Stimulated activated CD8-positive, alpha-beta memory T cell treated with anti-CD3 and anti-CD28 coated beads, Interleukin-15, amount 100 ng/mL, for 4 hours (primary cell): ENCODE data around the gene PRKCH.

Source experiments
- DNase-seq, 2 donors: peaks; one replicate each; pipeline ENCODE4 v3.0.0-alpha.2; 2020; ENCODE audit warnings: low read depth in 2 of 2

The PRKCH gene

DNA sequence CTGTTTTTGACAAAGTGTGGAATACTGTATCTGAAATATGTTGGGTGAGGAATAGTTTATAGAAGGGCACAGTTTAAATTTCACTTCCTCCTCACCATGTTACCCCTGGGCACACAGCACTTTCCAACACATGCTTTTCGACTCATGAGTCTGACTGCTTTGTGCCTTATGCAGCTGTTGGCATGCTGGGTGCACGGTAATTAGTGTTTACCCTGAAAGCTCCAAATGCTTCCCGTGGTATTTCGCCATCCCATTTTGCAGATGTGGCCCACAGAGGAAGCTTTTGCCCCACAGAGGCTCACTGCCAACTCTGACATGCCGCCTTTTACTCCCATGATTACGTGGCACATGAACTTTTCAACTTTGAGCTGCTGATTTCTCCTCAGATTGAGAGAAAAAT is 168.6 kb downstream of the PRKCH start:
- DNase-seq = no peak

DNA sequence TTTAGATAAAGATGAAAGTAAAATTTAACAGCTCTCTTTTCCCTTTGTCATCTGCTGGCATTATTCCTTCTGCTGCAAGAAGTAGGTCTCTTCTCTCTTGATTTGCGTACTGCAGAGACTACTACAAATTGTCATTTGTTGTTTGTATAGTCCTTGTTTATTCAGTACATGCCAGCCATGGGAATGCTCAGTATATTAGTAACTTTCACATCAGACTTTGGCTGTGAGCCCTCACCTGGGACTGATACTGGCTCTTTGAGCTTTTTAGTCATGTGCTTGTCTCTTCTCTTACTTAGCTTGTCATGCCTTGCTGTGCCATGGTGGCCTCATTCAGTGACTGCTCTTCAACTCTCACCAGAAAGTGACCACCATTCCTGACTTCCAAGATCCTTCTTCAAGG is 169.8 kb downstream of the PRKCH start:
- DNase-seq = no peak

DNA sequence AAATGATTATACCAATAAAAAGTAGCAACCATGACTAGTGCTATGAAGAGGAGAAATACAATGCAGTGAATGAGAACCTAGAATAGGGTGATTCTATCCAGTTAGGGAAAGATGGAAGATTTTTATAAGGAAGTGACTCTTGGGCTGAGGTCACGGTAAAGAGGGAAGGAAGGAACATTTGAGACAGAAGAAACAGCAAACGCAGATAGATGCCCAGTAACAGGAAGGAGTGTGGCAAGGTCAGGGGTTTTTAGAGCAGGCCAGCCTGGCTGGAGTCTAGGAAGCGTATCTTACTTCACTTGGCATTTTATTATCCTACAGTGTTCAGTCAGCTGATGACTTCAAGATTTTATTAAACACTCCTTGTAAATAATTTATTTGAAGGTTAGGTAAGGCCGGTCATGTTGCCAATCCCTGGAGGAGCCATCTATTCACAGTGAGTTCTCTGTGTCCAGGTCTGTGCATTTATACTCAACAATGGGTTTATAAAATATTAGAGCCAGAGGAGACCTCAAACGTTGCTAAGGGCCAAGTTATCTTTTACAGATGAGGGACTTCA is 170.6 kb downstream of the PRKCH start:
- DNase-seq = no peak

DNA sequence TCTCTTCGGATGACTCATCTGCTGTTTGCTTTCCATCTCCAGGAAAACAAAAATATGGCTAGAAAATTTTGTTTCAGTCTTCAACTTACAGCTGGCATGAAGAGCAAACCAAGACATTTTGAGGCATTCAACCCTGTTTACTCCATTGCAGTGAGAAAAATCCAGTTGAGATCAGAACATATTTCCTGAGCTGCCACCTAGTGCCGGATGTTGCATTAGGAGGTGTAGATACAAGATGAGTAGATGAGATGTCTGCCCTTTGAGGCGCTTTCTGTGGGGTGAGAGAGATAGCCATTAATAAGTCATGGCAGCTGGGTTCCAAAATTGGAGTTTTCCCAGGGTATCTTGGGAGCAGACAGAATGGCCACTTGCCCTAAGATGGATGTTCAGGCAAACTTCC is 171.1 kb downstream of the PRKCH start:
- no peak for DNase-seq

DNA sequence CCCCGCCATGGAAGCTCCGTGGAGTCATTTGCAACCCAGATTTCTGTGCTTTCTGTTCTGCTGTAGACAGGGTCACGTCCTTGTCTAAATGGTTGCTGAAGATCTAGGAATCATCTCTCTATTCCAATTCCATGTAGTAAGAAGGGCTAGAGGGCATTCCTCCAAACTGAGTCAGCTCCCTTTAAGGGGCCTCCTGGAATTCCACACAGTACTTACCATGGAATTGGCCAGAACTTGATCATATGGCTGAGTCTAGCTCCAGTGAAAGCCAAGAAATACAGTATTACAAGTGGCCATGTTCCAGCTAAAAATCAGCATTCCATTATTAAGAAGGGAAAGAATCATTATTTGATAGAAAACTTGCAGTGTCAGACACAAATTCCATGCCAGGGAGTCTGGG is 171.9 kb downstream of the PRKCH start:
- no peak for DNase-seq

DNA sequence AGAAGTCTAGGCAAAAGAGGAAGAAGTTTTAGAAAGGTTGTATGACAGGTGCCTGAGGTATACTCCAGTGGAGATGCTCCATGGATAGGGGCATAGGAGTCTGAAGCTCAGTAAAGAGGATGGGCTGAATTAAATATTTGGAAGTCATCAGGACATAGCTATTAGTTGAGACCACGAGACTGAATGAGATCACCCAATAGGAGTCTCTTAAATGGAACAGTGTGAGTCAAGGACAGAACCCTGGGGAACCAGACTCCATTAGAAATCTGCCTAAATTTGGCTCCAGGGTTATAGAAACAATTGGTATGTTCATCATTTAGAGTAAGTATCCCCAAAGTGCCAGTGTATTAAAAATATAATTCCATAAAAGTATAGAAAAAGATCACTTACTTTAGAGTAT is 172.6 kb downstream of the PRKCH start:
- DNase-seq = no peak

DNA sequence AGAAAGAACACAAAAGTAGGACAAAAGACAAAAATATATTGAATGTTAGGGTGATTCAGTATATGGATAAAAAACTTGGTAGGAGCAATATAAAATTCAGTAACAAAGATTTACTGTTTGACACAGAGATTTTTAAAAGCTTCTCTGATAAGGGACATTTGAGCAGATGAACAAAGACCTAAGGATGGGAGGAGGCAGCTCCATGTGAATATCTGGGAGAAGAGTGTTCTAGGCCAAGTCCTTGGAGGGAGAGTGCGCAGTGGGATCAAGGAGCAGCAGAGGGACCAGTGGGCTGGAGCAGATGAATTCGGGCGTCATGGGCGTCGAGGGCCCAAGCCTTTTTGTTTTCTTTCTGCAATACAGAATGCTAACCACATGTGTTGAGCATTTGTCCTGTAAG is 174.4 kb downstream of the PRKCH start:
- no peak for DNase-seq

DNA sequence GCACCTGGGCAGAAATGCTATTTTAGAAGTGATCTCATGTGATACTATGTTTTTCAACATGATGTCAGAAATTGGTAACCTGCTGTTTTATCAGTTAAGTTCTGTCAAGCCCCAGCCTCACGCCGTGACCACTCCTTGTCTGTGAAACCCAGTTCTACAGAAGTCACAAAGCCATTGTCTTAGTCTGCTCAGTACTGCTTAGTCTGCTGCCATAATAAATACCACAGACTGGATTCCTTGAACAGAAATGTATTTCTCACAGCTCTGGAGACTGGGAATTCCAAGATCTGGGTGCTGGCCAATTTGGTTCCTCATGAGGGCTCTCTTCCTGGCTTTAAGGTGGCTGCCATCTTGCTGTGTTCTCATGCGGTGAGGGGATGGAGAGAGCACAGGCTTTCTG is 176.9 kb downstream of the PRKCH start:
- DNase-seq = no peak

DNA sequence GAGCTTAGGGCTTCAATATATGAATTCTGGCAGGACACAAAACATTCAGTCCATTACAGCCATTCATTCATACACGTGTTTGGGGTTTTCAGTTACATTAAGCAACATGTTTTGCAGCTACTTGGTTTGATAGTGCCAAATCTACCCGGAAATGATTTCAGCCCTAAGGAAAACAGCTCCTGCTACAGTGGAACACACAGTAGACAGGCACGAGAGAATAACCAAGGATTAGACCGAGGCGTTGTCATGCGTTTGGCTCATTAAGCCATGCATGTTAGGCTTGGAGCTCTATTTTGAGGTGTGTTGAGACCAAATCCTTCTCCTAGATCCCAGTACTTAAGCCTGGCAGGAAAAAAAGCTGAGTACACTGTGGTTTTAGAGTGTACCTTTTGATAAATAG is 177.4 kb downstream of the PRKCH start:
- no peak for DNase-seq

DNA sequence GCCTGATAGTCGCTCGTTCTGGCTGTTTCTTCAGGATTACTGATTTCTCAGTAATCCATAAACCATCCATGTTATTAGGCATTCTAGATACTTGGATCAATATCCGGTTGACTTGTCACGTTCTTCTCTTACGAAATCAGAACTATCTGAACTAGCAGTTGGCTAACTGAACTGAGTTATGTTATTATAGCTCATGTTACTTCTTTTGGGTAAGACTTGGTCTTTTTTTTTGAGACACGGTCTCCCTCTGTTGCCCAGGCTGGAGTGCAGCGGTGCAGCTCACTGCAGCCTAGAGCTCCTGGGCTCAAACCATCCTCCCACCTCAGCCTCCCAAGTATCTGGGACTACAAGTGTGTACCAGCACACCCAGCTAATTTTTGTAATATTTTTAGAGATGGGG is 178.6 kb downstream of the PRKCH start:
- DNase-seq = no peak

DNA sequence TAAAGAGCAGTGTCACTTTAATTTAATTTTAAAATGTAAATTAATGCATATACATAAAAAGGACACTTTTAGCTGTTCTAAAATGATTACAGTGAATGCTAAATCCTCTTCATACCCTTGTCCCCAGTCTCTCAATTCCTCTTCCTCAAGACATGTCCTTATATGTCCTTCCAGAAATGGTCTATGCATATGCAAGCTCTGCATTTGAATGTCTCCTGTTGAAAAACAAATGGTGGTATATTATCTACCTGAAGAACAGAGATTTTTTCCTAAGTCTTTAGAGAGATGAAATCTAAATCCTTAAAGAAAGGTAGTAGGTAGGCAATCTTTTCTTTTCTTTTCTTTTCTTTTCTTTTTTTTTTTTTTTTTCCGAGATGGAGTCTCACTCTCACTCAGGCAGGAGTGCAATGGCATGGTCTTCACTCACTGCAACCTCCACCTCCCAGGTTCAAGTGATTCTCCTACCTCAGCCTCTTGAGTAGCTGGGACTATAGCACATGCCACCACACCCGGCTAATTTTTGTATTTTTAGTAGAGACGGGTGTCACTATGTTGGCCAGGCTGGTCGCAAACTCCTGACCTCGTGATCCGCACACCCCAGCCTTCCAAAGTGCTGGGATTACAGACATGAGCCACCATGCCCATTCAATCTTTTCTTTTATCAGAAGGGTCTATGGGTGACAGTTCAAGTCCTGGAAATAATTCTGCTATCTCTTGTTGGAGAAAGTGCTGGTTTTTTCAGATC is 180.5 kb downstream of the PRKCH start:
- DNase-seq = no peak

DNA sequence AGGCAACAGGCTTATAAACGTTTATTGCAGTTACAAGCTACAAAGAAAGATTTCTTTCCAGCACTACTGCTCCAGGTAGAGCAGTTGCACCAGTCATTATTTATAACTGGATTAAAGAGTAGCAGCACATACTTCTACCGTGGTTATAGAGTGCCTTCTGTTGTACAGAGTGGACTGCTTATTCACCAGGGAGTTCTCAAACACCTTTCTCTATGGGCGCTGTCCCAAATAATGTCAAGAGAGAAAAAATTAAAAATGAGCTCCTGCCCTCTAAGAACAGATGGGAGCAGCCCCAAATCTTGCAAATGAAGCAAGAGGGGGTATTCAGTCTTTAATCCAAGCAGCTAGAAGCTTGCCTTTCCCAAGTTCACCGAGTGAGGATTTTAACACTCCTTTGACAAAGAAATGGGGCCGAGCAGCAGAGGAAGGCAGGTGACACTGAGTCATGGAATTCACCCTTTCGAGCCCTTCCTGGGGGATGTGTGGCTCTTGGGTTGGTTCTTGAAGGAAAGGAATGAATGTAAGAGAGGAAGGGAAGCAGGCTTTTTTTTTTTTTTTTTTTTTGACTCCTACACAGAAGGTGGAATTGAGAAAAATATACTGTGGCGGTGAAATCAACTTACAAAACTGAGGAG is 181.2 kb downstream of the PRKCH start:
- DNase-seq = no peak

DNA sequence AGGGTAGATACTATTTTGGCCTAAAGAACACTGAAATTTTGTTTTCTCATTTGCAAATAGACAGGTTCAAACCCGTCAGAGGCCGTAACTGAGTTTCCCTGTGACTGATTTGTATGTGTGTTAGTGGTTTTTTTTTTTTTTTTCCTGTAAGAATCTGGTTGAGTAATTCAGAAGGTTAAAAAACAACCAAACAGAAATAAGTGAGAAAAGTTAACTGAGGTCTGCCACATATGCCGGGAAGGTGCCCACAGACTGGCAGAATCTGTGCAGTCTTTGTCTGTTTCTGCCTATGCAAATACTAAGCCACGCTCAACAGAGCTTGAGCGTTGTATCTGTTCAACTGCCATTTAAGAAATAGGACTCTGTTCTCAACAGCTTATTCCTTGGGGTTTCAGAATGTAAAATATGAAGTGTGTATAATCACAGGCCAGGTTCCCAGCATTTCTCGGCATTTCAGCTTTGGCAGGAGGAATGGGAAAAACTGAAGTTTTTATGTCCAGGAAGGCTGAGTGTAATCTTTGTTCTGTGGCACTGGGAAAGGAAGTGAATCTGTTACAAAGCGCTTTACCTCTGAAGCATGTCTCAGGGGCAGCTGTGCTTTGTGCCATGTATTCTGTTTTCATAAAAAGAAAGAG is 181.9 kb downstream of the PRKCH start:
- peak; percentile 22 to 37 for DNase-seq

DNA sequence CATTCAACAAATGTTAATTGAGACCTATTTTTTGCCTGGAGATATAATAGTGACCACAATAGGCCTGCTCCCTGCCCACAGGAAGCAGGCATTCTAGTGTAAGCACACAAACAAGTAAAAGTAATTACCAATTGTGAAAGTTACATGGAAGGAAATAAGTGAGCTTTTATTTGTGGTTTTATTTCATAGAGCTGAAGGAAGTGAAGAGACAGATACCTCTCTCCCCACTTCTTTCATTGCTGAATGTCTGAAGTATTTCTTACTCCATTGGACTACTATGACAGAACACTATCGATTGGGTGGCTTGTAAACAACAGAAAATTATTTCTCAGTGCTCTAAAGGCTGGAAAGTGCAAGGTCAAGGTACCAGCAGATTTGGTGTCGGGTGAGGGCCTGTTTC is 183.5 kb downstream of the PRKCH start:
- no peak for DNase-seq

DNA sequence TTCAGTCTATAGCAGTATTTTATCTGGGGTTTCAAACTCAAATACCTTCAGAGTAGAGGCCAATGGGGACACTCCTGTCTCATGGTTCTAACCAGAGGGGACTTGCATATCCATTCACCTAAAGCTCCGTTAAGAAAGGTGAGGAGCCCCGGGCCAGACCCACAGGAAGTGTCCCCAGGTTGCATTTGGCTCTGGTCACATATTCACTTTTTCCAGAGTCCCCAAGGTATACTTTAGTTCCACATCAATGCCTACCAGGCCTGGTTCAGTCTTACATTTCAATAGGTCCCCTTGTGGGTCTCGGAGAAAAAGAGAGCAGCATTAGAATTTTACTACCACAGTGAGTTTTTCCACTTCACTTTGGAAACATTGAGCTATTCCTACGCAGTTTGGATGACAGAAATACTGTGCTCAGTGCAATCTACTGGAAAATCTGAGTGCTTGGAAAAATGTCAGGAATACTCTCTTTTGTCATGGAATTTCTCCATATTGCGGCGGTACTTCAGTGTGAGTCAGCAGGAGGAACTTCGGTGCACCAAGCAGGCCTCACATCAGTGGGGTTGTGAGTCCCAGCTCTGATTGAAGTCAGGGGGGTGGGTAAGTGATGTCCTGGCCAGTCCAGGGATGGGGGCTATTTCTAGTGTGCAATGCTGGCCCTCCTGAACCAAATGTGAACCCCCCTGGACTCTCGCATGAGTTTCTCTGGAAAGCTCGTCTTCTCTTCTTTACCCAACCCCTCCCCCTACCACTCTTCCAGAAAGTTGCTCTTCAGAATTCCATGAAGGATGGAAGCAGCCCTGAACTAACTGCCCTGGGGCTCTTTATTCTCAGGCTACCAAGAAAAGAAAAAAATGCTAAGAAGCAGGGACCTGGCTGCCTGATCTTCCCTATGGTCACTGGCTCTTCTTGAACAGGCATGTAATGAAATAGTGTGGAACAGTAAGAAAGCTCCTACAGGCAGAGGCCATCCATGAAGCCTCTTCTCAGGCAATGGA is 184.7 kb downstream of the PRKCH start:
- no peak for DNase-seq

DNA sequence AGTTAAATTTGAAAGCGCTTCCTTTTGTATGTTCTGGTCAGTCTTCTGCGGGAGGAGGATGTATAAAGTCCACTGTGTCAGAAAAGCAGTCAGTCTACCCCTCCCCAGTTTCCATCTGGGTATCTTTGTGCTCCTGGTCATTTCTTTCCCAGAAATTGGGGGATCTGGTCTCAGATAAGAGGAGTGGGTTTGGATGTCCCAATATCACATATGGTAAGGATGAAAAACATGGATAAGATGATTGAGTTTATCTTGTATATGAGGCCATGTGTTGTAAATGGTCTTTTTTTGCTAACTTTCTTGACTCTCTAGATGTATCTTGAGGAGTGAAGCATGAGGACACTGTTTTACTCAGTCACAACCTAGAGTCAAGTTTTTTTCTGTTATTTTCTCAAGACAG is 187.1 kb downstream of the PRKCH start:
- no peak for DNase-seq

DNA sequence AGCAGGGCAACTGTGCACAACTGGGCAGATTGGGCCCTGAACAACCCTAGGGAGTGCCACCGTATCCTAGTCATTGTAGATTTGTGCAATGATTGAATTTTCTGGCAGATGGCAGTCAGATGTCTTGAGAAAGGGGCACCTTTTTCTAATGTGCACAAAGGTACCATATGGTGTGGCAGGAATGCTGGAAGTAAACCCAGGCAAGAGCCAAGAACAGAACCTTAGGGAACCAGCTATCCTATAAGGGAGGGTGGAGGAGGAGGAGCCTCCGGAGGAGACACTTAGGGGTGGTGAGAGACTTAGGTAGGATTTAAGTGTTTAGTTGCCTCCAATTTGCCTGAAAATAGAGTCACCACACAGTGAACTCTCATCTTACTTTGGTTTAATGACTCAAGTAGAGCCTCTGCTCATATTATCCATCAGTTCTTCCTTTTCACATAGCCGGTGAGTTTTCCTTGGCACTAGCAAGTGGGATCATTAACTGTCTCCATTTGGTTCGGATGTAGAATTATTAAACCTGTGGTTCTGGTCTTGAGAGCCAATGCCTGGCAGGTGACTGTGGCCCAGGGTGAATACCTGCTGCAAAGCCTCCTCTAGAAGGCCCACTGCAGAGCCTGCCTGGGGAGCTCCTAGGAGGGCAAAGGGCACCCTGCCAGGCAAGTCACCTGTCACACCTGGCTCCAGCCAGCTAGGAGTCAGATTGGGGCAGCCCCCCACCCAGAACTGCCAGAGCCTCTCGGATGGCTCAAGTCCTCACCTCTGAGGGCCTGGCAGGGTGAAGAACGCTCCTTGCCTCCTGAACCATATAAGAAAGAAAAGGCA is 189.6 kb downstream of the PRKCH start:
- no peak for DNase-seq

DNA sequence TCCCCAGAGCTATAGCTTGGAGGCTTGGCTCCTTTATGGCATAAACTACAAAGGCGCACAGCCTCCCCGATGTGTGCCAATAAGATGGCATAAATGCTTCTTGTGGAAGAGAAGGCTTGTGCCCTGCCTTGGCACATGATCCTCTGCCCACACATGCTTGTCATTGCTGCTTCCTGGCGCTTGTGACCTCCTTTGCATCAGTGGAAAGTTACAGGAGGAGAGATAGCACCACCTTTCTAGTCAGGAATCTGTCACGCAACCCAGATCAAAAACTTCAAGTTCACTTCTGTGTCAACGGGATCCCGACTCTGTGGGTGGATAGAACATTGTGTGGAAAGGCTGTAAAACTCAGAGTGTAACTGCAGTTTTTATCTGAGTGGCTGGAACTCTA is 190.2 kb downstream of the PRKCH start:
- peak; percentile 17 to 61 for DNase-seq

DNA sequence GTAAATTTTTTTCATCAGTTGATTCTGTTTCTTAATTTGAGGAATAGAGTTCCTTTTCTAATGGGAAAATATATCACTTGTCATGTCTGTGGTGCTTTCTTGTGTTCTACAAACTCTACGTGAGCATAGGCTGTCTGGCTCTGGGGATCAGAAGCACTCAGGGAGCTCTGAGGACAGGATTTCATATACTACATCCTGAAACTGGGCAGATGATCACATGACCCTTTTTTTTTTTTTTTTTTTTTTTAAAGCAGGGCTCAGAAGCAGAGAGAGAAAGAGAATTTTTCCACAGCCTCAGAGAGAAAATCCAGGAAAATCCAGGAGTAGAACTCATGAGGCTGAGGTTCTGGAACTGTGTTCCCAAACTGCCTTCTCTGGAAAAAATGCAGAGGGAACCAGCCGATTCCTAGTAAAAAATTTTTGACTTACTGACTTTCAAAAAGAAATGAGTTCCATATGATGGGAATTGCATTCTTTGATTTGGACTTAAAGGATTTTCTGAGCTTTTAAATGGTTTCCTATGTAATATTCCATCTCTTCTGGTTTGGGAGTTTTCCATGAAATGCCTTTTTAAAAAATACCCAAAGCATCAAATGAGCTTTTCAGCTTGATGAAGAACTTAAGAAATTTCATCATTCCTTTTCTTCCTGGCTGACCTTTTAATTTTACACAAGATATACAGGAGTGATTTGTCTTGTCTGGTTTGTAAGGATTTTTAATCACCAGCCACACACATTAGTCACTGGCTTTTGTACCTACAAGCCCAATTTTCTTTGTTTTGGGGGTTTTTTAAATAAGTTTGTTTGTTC is 190.9 kb downstream of the PRKCH start:
- DNase-seq = no peak
